ENCODE data around the gene MTTP.

Gene MTTP

DNA sequence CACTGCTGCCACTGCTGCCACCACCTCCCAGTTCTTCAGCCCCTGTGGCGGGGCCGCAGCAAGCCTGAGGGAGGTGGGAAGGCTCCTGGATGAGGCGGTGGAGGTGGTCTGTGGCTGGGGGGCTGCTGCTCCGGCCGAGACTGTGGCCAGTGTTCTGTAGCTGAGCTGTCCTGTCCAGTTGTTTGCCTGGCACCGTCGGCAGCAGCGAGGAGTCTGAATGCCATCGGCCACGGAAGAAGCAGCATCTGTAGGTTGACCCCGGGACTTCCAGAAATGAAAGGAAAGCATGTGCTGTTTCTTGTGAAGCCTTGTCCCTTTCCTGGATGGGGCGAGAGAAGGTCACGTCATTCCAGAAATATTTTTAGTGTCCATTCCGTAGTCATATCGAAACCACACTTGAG is 79.7 kb downstream of the MTTP start:
- no peak for TF ChIP-seq ZFX (IDR thresholded peaks at IDR 0.05; ENCODE audit: borderline replicate concordance)
- TF ChIP-seq, protein P1, sequence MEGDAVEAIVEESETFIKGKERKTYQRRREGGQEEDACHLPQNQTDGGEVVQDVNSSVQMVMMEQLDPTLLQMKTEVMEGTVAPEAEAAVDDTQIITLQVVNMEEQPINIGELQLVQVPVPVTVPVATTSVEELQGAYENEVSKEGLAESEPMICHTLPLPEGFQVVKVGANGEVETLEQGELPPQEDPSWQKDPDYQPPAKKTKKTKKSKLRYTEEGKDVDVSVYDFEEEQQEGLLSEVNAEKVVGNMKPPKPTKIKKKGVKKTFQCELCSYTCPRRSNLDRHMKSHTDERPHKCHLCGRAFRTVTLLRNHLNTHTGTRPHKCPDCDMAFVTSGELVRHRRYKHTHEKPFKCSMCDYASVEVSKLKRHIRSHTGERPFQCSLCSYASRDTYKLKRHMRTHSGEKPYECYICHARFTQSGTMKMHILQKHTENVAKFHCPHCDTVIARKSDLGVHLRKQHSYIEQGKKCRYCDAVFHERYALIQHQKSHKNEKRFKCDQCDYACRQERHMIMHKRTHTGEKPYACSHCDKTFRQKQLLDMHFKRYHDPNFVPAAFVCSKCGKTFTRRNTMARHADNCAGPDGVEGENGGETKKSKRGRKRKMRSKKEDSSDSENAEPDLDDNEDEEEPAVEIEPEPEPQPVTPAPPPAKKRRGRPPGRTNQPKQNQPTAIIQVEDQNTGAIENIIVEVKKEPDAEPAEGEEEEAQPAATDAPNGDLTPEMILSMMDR (IDR thresholded peaks at IDR 0.05) = no peak
- no peak overlapping the region for H3K27ac ChIP-seq

GRCh38 chr4:99655308-99656081 is 80.9 kb downstream of the MTTP start:
- H3K27ac ChIP-seq = no peak overlapping the region
- no peak for TF ChIP-seq ZFX (IDR thresholded peaks at IDR 0.05; ENCODE audit: borderline replicate concordance)
- TF ChIP-seq, protein P1 (IDR thresholded peaks at IDR 0.05) = no peak

GRCh38 chr4:99657798-99658197 is 83.2 kb downstream of the MTTP start, which contains the start of gene C4orf54:
C4orf54 (minus strand) TSS chr4:99657828; CDS start chr4:99654648, 3,180 bp downstream.
- no peak for TF ChIP-seq ZFX (IDR thresholded peaks at IDR 0.05; ENCODE audit: borderline replicate concordance)
- TF ChIP-seq, protein P1 (IDR thresholded peaks at IDR 0.05) = no peak
- H3K27ac ChIP-seq = no peak within 1 kb of the TSS

DNA sequence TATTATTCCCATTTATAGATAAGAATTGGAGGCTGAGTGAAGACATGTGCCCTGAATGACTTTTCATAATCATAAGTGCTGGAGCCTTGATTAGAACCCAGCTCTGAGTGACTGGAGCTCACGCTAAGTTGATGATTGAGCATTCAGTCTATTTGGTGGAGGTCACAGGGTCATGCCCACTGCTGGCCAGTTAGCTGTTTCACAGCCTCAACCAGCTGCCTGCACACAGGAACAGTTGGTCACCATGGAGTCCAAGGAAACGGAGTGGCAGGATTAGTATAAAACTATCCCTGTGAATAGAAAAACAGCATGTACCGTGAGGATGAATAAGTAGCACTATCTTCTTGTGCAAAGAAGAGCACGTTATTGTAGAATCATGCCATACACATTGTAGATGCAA is 84.0 kb downstream of the MTTP start:
- TF ChIP-seq, protein P1 (IDR thresholded peaks at IDR 0.05) = no peak
- TF ChIP-seq ZFX (IDR thresholded peaks at IDR 0.05; ENCODE audit: borderline replicate concordance) = no peak
- no peak overlapping the region for H3K27ac ChIP-seq

DNA sequence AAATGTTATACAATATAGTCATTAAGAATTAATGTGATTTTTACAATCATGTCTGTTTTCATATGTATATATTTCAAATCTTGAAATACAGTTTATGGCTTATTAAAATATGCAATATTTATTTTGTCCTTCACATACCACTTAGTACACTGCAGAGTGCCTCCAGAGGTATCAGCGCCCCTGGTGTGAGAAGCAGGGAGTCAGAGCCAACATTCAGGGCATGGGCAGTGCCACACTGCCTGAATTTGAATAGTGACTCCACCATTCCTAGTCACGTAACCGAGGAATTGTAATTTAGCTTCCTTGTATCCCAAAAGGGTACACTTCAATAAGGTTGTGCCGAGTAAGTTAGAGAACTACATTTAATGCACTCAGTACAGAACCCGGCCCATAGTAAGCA is 87.3 kb downstream of the MTTP start:
- no peak overlapping the region for H3K27ac ChIP-seq
- TF ChIP-seq, protein P1 (IDR thresholded peaks at IDR 0.05) = no peak
- no peak for TF ChIP-seq ZFX (IDR thresholded peaks at IDR 0.05; ENCODE audit: borderline replicate concordance)

GRCh38 chr4:99664716-99665115 is 90.1 kb downstream of the MTTP start:
- no peak overlapping the region for H3K27ac ChIP-seq
- TF ChIP-seq, protein P1 (IDR thresholded peaks at IDR 0.05) = no peak
- TF ChIP-seq ZFX (IDR thresholded peaks at IDR 0.05; ENCODE audit: borderline replicate concordance) = no peak

GRCh38 chr4:99665983-99666382 is 91.4 kb downstream of the MTTP start:
- no peak overlapping the region for H3K27ac ChIP-seq
- TF ChIP-seq ZFX (IDR thresholded peaks at IDR 0.05; ENCODE audit: borderline replicate concordance) = no peak
- TF ChIP-seq, protein P1 (IDR thresholded peaks at IDR 0.05) = no peak
